Measurements from ENCODE around the gene BBX.

DNA sequence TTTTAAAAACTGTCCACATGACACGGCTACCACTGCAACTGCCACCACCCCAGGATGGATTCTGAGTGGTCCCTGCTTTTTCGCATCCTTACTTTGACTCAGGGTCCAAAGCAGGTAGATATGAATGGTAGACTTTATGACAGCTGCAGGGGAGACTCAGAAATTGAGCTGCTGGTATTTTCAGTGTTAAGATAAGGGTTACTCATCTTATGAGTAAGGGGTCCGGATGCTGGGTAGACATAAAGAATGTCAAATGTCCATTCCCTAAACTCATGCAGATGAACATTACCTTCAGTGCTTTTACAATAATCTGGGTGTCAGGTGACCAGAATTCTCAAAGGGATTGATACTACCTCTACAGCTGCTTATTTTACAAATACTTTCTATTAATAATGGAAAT lies 25.9 kb upstream of the BBX start:
- TF ChIP-seq, protein P1, sequence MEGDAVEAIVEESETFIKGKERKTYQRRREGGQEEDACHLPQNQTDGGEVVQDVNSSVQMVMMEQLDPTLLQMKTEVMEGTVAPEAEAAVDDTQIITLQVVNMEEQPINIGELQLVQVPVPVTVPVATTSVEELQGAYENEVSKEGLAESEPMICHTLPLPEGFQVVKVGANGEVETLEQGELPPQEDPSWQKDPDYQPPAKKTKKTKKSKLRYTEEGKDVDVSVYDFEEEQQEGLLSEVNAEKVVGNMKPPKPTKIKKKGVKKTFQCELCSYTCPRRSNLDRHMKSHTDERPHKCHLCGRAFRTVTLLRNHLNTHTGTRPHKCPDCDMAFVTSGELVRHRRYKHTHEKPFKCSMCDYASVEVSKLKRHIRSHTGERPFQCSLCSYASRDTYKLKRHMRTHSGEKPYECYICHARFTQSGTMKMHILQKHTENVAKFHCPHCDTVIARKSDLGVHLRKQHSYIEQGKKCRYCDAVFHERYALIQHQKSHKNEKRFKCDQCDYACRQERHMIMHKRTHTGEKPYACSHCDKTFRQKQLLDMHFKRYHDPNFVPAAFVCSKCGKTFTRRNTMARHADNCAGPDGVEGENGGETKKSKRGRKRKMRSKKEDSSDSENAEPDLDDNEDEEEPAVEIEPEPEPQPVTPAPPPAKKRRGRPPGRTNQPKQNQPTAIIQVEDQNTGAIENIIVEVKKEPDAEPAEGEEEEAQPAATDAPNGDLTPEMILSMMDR (conservative IDR thresholded peaks at IDR 0.05; ENCODE audit: low read depth, low read length), result no peak
- no peak for TF ChIP-seq EZH2phosphoT487 (IDR thresholded peaks at IDR 0.05; ENCODE audit: borderline replicate concordance, low read length)
